Stomach (tissue), 9 donors: Measurements from ENCODE around the gene IFNA8. TPM values are rescaled to one million over a fixed set of nuclear protein-coding genes. Genes with fewer than 3 reads are reported as not detected.
"Not testable (repeated sequence)": the region's sequence is repeated elsewhere in the genome, so short reads cannot be mapped to it uniquely, and the experiment has no call there.

Experiments
- DNase-seq, 2 donors: peaks; one replicate each; pipeline versions ENCODE4 v3.0.0 to v3.0.0-alpha.2; 2013 to 2019
- H3K27ac ChIP-seq, 5 donors: fragments of 200-600 bp in 4 of 5; sonication (generic) in 4 of 5; one replicate each; pipeline ENCODE4 v1.5.1; 2013 to 2019; ENCODE audit warnings: mild to moderate bottlenecking in 1 of 5, moderate library complexity in 1 of 5
- H3K27me3 ChIP-seq, 3 donors: fragments of 200-600 bp; sonication (generic); one replicate each; pipeline ENCODE4 v1.5.1; 2017 to 2019; ENCODE audit warnings: mixed run types in 1 of 3
- H3K36me3 ChIP-seq, 4 donors: fragments of 200-600 bp; sonication (generic); 1 replicate in 3 of 4; 2 replicates in 1 of 4; pipeline ENCODE4 v1.5.1; 2016 to 2019
- H3K4me1 ChIP-seq, 4 donors: fragments of 200-600 bp; sonication (generic); one replicate each; pipeline ENCODE4 v1.5.1; 2016 to 2019
- H3K4me3 ChIP-seq, 4 donors: fragments of 200-600 bp; sonication (generic) in 3 of 4; one replicate each; pipeline ENCODE4 v1.5.1; 2016 to 2019; ENCODE audit warnings: mild to moderate bottlenecking in 1 of 4
- H3K9me3 ChIP-seq, 4 donors: fragments of 200-600 bp; sonication (generic); one replicate each; pipeline ENCODE4 v1.5.1; 2016 to 2019
- EP300 ChIP-seq: sonication (generic); formaldehyde crosslinking; IDR thresholded peaks from one replicate; pipeline ENCODE4 v1.6.1; 2017; ENCODE audit warnings: antibody characterized with exemption
- POLR2A ChIP-seq, 4 donors: fragments of 450-650 bp; IDR thresholded peaks; one replicate each; pipeline ENCODE4 v1.6.1; 2016; ENCODE audit warnings: antibody characterized with exemption in 4 of 4, control low read depth in 2 of 4, mild to moderate bottlenecking in 1 of 4, moderate library complexity in 1 of 4
- POLR2AphosphoS5 ChIP-seq, 3 donors: sonication (generic); formaldehyde crosslinking; IDR thresholded peaks; one replicate each; pipeline ENCODE4 v1.6.1; 2016; ENCODE audit warnings: antibody characterized with exemption in 3 of 3
- WGBS, 5 donors: extraction: QIAGEN DNeasy Blood & Tissue Kit in 3 of 5; methylation state at CpG; one replicate each; pipeline versions ENCODE4 v1.1.5 to v1.1.7; 2013 to 2018; 5-methylcytosine and 5-hydroxymethylcytosine counted together
- intact Hi-C: fragments of 100-400 bp; cut with DNase I; formaldehyde crosslinking; loops from one replicate; pipeline ENCODE4 v1.15.1; 2023; ENCODE audit warnings: low total_unique reads
- polyA plus RNA-seq, 3 donors: library from polyadenylated mRNA; stranded (reverse); fragments of 200-250 nt; gene quantifications; one replicate each; pipeline ENCODE4 v1.2.3, GENCODE V29; 2013
- total RNA-seq, 5 donors: library from RNA; depleted of rRNA; stranded (reverse); fragments of >200 nt; gene quantifications; one replicate each; pipeline versions ENCODE4 v1.1.0 to v1.2.3, GENCODE V29; 2014 to 2016
- TF ChIP-seq, protein P1 (sequence below), 7 experiments: fragments of 450-650 bp in 4 of 7; fragments of 200-600 bp in 3 of 7; sonication (generic) in 3 of 7; IDR thresholded peaks; one replicate each; pipeline ENCODE4 v1.5.1; 2016 to 2019; ENCODE audit warnings: antibody characterized with exemption in 7 of 7, control low read depth in 2 of 7, mild to moderate bottlenecking in 1 of 7
- donor health status: healthy with polysubstance abuse.
- donor health status: Bipolar disorder and iron deficiency.
- donor health status: healthy.

The IFNA8 gene
- total and polyA plus RNA-seq, 8 donors, result not detected

- H3K36me3 ChIP-seq, result no peaks in the 10 kb centered on the region
- no peaks in the 10 kb centered on the region for H3K9me3 ChIP-seq
- 55 to 76% (median 72%) methylated on average over 2 of the region's 2 CpGs for whole genome bisulfite sequencing, 5 donors
- no peak overlapping the region for H3K27ac ChIP-seq
- DNase-seq, result no peak
- no peak for TF ChIP-seq EP300
- no peak for TF ChIP-seq POLR2A (IDR thresholded peaks at IDR 0.05)
- TF ChIP-seq POLR2AphosphoS5 (IDR thresholded peaks at IDR 0.05), result no peak
- TF ChIP-seq, protein P1, sequence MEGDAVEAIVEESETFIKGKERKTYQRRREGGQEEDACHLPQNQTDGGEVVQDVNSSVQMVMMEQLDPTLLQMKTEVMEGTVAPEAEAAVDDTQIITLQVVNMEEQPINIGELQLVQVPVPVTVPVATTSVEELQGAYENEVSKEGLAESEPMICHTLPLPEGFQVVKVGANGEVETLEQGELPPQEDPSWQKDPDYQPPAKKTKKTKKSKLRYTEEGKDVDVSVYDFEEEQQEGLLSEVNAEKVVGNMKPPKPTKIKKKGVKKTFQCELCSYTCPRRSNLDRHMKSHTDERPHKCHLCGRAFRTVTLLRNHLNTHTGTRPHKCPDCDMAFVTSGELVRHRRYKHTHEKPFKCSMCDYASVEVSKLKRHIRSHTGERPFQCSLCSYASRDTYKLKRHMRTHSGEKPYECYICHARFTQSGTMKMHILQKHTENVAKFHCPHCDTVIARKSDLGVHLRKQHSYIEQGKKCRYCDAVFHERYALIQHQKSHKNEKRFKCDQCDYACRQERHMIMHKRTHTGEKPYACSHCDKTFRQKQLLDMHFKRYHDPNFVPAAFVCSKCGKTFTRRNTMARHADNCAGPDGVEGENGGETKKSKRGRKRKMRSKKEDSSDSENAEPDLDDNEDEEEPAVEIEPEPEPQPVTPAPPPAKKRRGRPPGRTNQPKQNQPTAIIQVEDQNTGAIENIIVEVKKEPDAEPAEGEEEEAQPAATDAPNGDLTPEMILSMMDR (IDR thresholded peaks at IDR 0.05), result no peak
- intact Hi-C loops, result no loop called here
- H3K27me3 ChIP-seq, result no peaks in the 10 kb centered on the region
- H3K4me3 ChIP-seq, result no peak overlapping the region
- H3K4me1 ChIP-seq, result no peaks in the 10 kb centered on the region
Observed at GRCh38 chr9:21429191-21429590, 20.3 kb downstream of the IFNA8 start.

GRCh38 chr9:21432672-21433425, 23.9 kb downstream of the IFNA8 start:
- H3K36me3 ChIP-seq, result no peaks in the 10 kb centered on the region
- DNase-seq, result no peak
- H3K4me3 ChIP-seq, result no peak overlapping the region
- H3K27me3 ChIP-seq, result peaks cover 0 to 4% (median 0%) of the 10 kb centered on the region in 3 donors
- no peaks in the 10 kb centered on the region for H3K9me3 ChIP-seq
- no peak for TF ChIP-seq POLR2AphosphoS5 (IDR thresholded peaks at IDR 0.05)
- TF ChIP-seq, protein P1 (IDR thresholded peaks at IDR 0.05), result no peak
- no peak for TF ChIP-seq EP300
- no peak for TF ChIP-seq POLR2A (IDR thresholded peaks at IDR 0.05)
- no peak overlapping the region for H3K27ac ChIP-seq
- intact Hi-C loops, result no loop called here
- H3K4me1 ChIP-seq, result no peaks in the 10 kb centered on the region
- WGBS, 5 donors, result 70 to 77% (median 72%) methylated on average over 2 of the region's 2 CpGs

DNA sequence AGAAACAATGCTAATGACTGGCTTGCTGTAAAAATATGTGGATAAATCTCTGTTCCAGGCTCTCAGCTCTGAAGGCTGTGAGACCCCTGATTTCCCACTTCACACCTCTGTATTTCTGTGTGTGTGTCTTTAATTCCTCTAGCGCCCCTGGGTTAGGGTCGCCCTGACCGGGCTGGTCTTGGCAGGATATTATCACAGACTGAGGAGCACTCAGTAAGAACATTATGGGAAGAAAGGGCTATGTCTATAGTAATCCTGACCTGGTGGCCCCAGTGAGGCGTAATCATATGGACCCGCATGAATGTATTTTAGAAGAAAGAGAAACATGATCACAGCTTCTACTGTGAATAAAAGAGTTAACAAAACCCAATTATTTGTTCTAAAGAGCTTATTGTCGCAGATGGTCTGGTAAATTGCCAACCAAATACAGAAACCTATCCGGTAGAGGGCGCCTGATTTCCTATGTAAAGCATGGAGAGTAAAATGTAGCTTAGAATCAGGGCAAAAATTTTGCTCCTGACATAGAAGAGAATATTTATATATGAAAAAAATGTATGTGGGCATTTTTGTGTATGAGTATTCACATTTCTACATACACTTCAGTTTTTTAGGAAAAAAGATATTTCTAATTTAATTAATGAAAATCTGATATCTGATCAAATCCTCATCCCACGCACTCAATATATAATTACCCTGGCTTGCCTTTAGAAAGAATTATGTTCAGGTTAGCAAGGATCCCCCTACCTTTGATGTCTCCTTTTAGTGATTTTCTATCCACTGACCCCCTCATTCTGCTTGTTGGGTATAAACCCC, 25.5 kb downstream of the IFNA8 start:
- Histone ChIP-seq H3K4me3 (no peak overlapping the region), H3K27me3 (peaks cover 0 to 8% (median 0%) of the 10 kb centered on the region in 3 donors), H3K36me3 (no peaks in the 10 kb centered on the region), H3K27ac (no peak overlapping the region), H3K9me3 (no peaks in the 10 kb centered on the region), H3K4me1 (no peaks in the 10 kb centered on the region)
- intact Hi-C loops, result no loop called here
- no peak for TF ChIP-seq POLR2AphosphoS5 (IDR thresholded peaks at IDR 0.05)
- TF ChIP-seq, protein P1 (IDR thresholded peaks at IDR 0.05), result peak in 3 of 7 experiments; percentile 17 to 59 (median 29)
- TF ChIP-seq EP300, result no peak
- WGBS, 5 donors, result 27 to 44% (median 41%) methylated on average over 9 of the region's 9 CpGs
- DNase-seq, result peak; percentile 63 to 75

DNA sequence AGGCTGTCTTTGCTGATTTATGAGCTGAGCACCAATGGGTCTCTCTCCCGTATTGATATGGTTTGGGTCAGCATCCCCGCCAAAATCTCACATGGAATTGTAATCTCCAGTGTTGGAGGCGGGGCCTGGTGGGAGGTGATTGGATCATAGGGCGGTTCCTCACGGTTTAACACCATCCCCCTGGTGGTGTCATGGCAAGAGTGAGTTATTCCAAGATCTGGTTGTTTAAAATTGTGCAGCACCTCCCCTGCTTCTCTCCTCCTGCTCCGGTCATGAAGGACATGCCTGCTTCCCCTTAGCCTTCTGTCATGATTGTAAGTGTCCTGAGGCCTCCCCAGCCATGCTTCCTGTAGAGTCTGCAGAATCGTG, 26.1 kb downstream of the IFNA8 start:
- H3K36me3 ChIP-seq, H3K27me3 ChIP-seq, intact Hi-C loops, H3K27ac ChIP-seq, DNase-seq, H3K9me3 ChIP-seq, H3K4me1 ChIP-seq, H3K4me3 ChIP-seq: not testable (repeated sequence)
- 66 to 87% (median 82%) methylated on average over 6 to 7 of the region's 7 CpGs for WGBS, 5 donors
